SK-N-SH (cell line): ENCODE data around the gene MROH2A.

Experiments
- CTCF ChIP-seq: fragments of 200-600 bp; sonication (generic); IDR thresholded peaks from 2 replicates; pipeline ENCODE4 v1.6.1; 2017; ENCODE audit warnings: antibody characterized with exemption, mild to moderate bottlenecking, moderate library complexity
- GABPA ChIP-seq: IDR thresholded peaks from 2 replicates; pipeline ENCODE4 v1.4.0; 2012; ENCODE audit warnings: low read depth, mild to moderate bottlenecking
- GATA2 ChIP-seq: sonication (generic); formaldehyde crosslinking; IDR thresholded peaks from 2 replicates; pipeline ENCODE4 v1.5.0; 2020; ENCODE audit warnings: mild to moderate bottlenecking, missing genetic modification reagents
- POLR2AphosphoS5 ChIP-seq: IDR thresholded peaks from 2 replicates; pipeline ENCODE4 v1.6.1; 2012; ENCODE audit warnings: low read depth, low read length
- RCOR1 ChIP-seq: fragments of 150-350 bp; IDR thresholded peaks from 2 replicates; pipeline ENCODE4 v1.6.1; 2017; ENCODE audit warnings: antibody characterized with exemption, low read length
- TEAD4 ChIP-seq: IDR thresholded peaks from 2 replicates; pipeline ENCODE4 v1.4.0; 2012; ENCODE audit warnings: mild to moderate bottlenecking, borderline replicate concordance; ENCODE audit not compliant: insufficient read depth
- ZBTB33 ChIP-seq: IDR thresholded peaks from 2 replicates; pipeline ENCODE4 v1.4.0; 2012; ENCODE audit warnings: low read depth, borderline replicate concordance

GRCh38 chr2:233800208-233800607 is 22.1 kb downstream of the MROH2A start:
- TF ChIP-seq ZBTB33 (no peak), POLR2AphosphoS5 (no peak), CTCF (no peak), GABPA (no peak), TEAD4 (no peak), RCOR1 (no peak), GATA2 (CRISPR knock-in tag) (no peak)
